B cell (primary cell): ENCODE results near the gene BPIFB1.

Experiments
- CTCF ChIP-seq: fragments of 200-600 bp; IDR thresholded peaks from one replicate; pipeline ENCODE4 v1.8.0; 2022; ENCODE audit warnings: antibody characterized with exemption, mild to moderate bottlenecking
- EZH2 ChIP-seq: IDR thresholded peaks from 2 replicates; pipeline ENCODE4 v1.6.1; 2012; ENCODE audit warnings: borderline replicate concordance, low read depth, mild to moderate bottlenecking, moderate library complexity, low read length; ENCODE audit not compliant: insufficient read depth, poor library complexity, severe bottlenecking

DNA sequence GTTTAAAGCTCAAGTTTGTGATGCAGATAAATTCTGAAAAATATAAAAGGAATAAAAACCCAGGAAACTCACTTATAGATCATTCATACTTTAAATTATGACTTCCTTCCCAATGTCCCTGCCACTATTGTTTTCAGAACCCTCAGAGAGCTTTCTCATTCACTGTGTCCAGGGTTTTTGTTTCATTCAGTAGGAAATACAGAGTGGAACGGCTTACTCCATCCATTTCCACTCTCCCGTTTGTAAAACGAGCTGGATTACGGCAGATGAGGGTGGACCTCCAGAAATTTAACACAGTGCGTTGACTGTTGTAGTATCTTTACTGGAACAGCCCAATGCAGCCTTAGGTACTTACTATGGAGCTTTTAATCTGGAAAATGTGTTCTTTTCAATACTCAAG, 23.6 kb upstream of the BPIFB1 start:
- TF ChIP-seq CTCF (no peak), EZH2 (no peak)
